GM12892 (cell line): ENCODE measurements around the gene TMC5.

Experiments
- POLR2A ChIP-seq: IDR thresholded peaks from 2 replicates; pipeline ENCODE4 v1.6.1; 2011; ENCODE audit warnings: low read depth, low read length, control low read depth
- TAF1 ChIP-seq: IDR thresholded peaks from 2 replicates; pipeline ENCODE4 v1.6.1; 2011; ENCODE audit warnings: low read depth, mild to moderate bottlenecking, control low read depth, low read length, borderline replicate concordance

DNA sequence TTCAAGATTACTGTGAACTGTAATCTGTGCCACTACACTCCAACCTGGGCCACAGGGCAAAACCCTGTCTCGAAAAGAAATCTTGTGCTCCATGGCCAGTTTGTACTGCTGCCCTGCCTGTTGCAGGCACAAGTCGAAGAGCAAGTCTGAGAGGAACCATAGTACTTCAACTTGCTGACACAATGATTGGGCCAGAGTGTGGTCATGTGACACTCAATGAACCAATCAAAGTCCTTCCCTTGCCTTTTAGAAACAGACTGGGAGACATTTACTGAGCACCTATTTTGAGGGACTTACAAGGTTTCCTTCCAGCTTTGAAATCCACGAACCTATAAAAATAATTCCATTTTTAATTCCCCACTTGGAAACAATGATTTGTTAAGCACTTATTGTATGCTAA is 39.8 kb upstream of the TMC5 start:
- TF ChIP-seq POLR2A (no peak), TAF1 (no peak)
